ENCODE data around the gene HOXC5.

GRCh38 chr12:54002278-54002914 lies 30.5 kb upstream of the HOXC5 start:
- TF ChIP-seq, protein P1, sequence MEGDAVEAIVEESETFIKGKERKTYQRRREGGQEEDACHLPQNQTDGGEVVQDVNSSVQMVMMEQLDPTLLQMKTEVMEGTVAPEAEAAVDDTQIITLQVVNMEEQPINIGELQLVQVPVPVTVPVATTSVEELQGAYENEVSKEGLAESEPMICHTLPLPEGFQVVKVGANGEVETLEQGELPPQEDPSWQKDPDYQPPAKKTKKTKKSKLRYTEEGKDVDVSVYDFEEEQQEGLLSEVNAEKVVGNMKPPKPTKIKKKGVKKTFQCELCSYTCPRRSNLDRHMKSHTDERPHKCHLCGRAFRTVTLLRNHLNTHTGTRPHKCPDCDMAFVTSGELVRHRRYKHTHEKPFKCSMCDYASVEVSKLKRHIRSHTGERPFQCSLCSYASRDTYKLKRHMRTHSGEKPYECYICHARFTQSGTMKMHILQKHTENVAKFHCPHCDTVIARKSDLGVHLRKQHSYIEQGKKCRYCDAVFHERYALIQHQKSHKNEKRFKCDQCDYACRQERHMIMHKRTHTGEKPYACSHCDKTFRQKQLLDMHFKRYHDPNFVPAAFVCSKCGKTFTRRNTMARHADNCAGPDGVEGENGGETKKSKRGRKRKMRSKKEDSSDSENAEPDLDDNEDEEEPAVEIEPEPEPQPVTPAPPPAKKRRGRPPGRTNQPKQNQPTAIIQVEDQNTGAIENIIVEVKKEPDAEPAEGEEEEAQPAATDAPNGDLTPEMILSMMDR (IDR thresholded peaks at IDR 0.05): no peak
- TF ChIP-seq POLR2A (IDR thresholded peaks at IDR 0.05): no peak

Data from testis (tissue), 2 donors.